OCI-LY7 (cell line): ENCODE results near the gene UTP20. TPM values are rescaled to one million over a fixed set of nuclear protein-coding genes. Genes with fewer than 3 reads are reported as not detected.

Experiments used
- BruUV-seq: library from RNA; stranded (reverse); fragments of 400-500 nt; replicated peaks from 2 replicates; lab custom pipeline; 2021; lab: Mats Ljungman, UMichigan
- CTCF ChIA-PET: fragments of 300-600 bp; sonication (Branson Sonifier 250); formaldehyde crosslinking; loops from one replicate; lab custom pipeline; 2022; ENCODE audit warnings: antibody characterized with exemption; ENCODE audit not compliant: unreplicated experiment; lab: Charles Lee
- POLR2A ChIA-PET: fragments of 300-600 bp; sonication (Branson Sonifier 250); formaldehyde crosslinking; loops from one replicate; lab custom pipeline; 2022; ENCODE audit warnings: antibody characterized with exemption; lab: Charles Lee
- DNase-seq: peaks from one replicate; pipeline ENCODE4 v3.0.0-alpha.2; 2015; ENCODE audit warnings: low spot score
- H2AFZ ChIP-seq: fragments of 200-600 bp; sonication (generic), shearing (Covaris generic); 2 replicates; pipeline ENCODE4 v1.6.1; 2014; ENCODE audit warnings: mild to moderate bottlenecking, antibody characterized with exemption, low read length, moderate library complexity
- H3K27ac ChIP-seq: fragments of 200-600 bp; sonication (generic); 2 replicates; pipeline ENCODE4 v1.5.1; 2014; ENCODE audit warnings: mixed run types, low read depth, mild to moderate bottlenecking, moderate library complexity, low read length, inconsistent platforms; ENCODE audit not compliant: poor library complexity, severe bottlenecking
- H3K36me3 ChIP-seq: fragments of 200-600 bp; sonication (generic); 2 replicates; pipeline ENCODE4 v1.6.1; 2014; ENCODE audit warnings: mild to moderate bottlenecking, antibody characterized with exemption, low read length, moderate library complexity, mixed read lengths; ENCODE audit not compliant: insufficient read depth
- H3K4me1 ChIP-seq: fragments of 200-600 bp; sonication (generic); 2 replicates; pipeline ENCODE4 v1.5.1; 2014; ENCODE audit warnings: mild to moderate bottlenecking, low read length; ENCODE audit not compliant: insufficient read depth, poor library complexity, severe bottlenecking
- H3K4me2 ChIP-seq: fragments of 200-600 bp; sonication (generic); 2 replicates; pipeline ENCODE4 v1.6.1; 2014; ENCODE audit warnings: mild to moderate bottlenecking, low read length
- H3K4me3 ChIP-seq: fragments of 200-600 bp; sonication (generic); 2 replicates; pipeline ENCODE4 v1.5.1; 2014; ENCODE audit warnings: mild to moderate bottlenecking, low read depth, low read length; ENCODE audit not compliant: poor library complexity, severe bottlenecking
- H3K79me2 ChIP-seq: fragments of 200-600 bp; sonication (generic); 2 replicates; pipeline ENCODE4 v1.6.1; 2016; ENCODE audit warnings: low read depth, mild to moderate bottlenecking, low read length, moderate library complexity, mixed read lengths; ENCODE audit not compliant: insufficient read depth
- H3K9me2 ChIP-seq: fragments of 200-600 bp; sonication (generic); 2 replicates; pipeline ENCODE4 v1.6.1; 2016; ENCODE audit warnings: mild to moderate bottlenecking, low read length, mixed read lengths; ENCODE audit not compliant: insufficient read depth
- H3K9me3 ChIP-seq: fragments of 200-600 bp; sonication (generic); 2 replicates; pipeline ENCODE4 v1.6.1; 2014; ENCODE audit warnings: mild to moderate bottlenecking, mixed run types, low read length, mixed read lengths
- H4K20me1 ChIP-seq: fragments of 200-600 bp; sonication (generic); 2 replicates; pipeline ENCODE4 v1.6.1; 2014; ENCODE audit warnings: mild to moderate bottlenecking, antibody characterized with exemption, low read length, moderate library complexity, mixed read lengths; ENCODE audit not compliant: insufficient read depth
- CTCF ChIP-seq: fragments of 200-600 bp; sonication (generic); conservative IDR thresholded peaks from 2 replicates; pipeline ENCODE4 v1.5.1; 2014; ENCODE audit warnings: mild to moderate bottlenecking, antibody characterized with exemption, low read length, moderate library complexity, mixed read lengths
- EZH2phosphoT487 ChIP-seq: fragments of 200-600 bp; sonication (generic); IDR thresholded peaks from 2 replicates; pipeline ENCODE4 v1.6.1; 2018; ENCODE audit warnings: low read depth, borderline replicate concordance, mild to moderate bottlenecking, mixed run types, antibody characterized with exemption, low read length, moderate library complexity, mixed read lengths
- intact Hi-C: fragments of 100-400 bp; cut with micrococcal nuclease; formaldehyde crosslinking; loops from one replicate; pipeline ENCODE4 v1.10.0; 2022; ENCODE audit not compliant: unreplicated experiment
- total RNA-seq, 2 experiments: library from RNA; depleted of rRNA in 1 of 2; stranded (reverse); fragments of >200 nt in 1 of 2; shearing (Covaris generic) in 1 of 2; gene quantifications; 2 replicates each; pipeline ENCODE4 v1.2.3, GENCODE V29; 2014 to 2022

Gene UTP20
- total RNA-seq, 2 experiments from 2014 or later, result 15.7 to 21.4 TPM

GRCh38 chr12:101356794-101357193, 76.9 kb downstream of the UTP20 start:
- ChIA-PET CTCF (no interaction called here), POLR2A (no interaction called here)
- Histone ChIP-seq H4K20me1 (no peaks in the 10 kb centered on the region), H3K4me2 (no peak overlapping the region), H3K36me3 (peaks cover 81% of the 10 kb centered on the region), H3K27ac (no peak overlapping the region), H3K9me3 (no peaks in the 10 kb centered on the region), H3K79me2 (no peaks in the 10 kb centered on the region), H3K4me3 (no peak overlapping the region), H3K4me1 (no peaks in the 10 kb centered on the region), H2AFZ (no peak overlapping the region), H3K9me2 (no peaks in the 10 kb centered on the region)
- no TSS peak for BruUV-seq
- intact Hi-C loops, result no loop called here
- TF ChIP-seq CTCF, result no peak
- TF ChIP-seq EZH2phosphoT487, result no peak
- DNase-seq, result no peak

GRCh38 chr12:101361455-101361854, 81.5 kb downstream of the UTP20 start:
- CTCF ChIA-PET, result no interaction called here
- POLR2A ChIA-PET, result interaction anchor here (2.1 kb wide), 1 partner anchor 9 kb away, joined by 6 read pairs; no protein-coding TSS in a partner anchor
- intact Hi-C loops, result no loop called here
- Histone ChIP-seq H3K4me3 (no peak overlapping the region), H3K36me3 (peaks cover 93% of the 10 kb centered on the region), H3K9me3 (no peaks in the 10 kb centered on the region), H2AFZ (no peak overlapping the region), H3K79me2 (no peaks in the 10 kb centered on the region), H4K20me1 (no peaks in the 10 kb centered on the region), H3K4me2 (no peak overlapping the region), H3K27ac (no peak overlapping the region), H3K9me2 (no peaks in the 10 kb centered on the region), H3K4me1 (no peaks in the 10 kb centered on the region)
- BruUV-seq, result no TSS peak
- no peak for DNase-seq
- no peak for TF ChIP-seq EZH2phosphoT487
- no peak for TF ChIP-seq CTCF

- Histone ChIP-seq H3K4me3 (no peak overlapping the region), H3K36me3 (peaks cover 98% of the 10 kb centered on the region)
- CTCF ChIA-PET, result no interaction called here
Measured at GRCh38 chr12:101368016-101368415, 88.1 kb downstream of the UTP20 start.

More at GRCh38 chr12:101368016-101368415, 88.1 kb downstream of the UTP20 start:
- POLR2A ChIA-PET, result no interaction called here
- Histone ChIP-seq H3K27ac (no peak overlapping the region), H2AFZ (no peak overlapping the region), H3K4me1 (no peaks in the 10 kb centered on the region), H4K20me1 (no peaks in the 10 kb centered on the region), H3K4me2 (no peak overlapping the region), H3K9me3 (no peaks in the 10 kb centered on the region), H3K79me2 (no peaks in the 10 kb centered on the region), H3K9me2 (no peaks in the 10 kb centered on the region)
- BruUV-seq, result no TSS peak
- intact Hi-C loops, result no loop called here
- TF ChIP-seq EZH2phosphoT487 (no peak), CTCF (no peak)
- DNase-seq, result no peak
